ENCODE data around the gene KIF1C. TPM values are rescaled to one million over a fixed set of nuclear protein-coding genes. Genes with fewer than 3 reads are reported as not detected.

KIF1C gene
- polyA plus RNA-seq, 3 donors: 3.6 to 12.0 (median 3.9) TPM

GRCh38 chr17:5034651-5035050 is 36.9 kb downstream of the KIF1C start:
- Mint-ChIP-seq H3K9me3 (peaks cover 0 to 3% (median 0%) of the 10 kb centered on the region in 7 donors), H3K27ac (no peak overlapping the region), H3K36me3 (no peaks in the 10 kb centered on the region), H3K27me3 (ENCODE audit: low read depth in 3 of 3) (peaks cover 13 to 42% (median 31%) of the 10 kb centered on the region in 3 donors), H3K4me1 (peaks cover 24% of the 10 kb centered on the region), H3K4me3 (peak overlapping the region in 1 of 2 donors; percentile 46)
- Histone ChIP-seq H3K4me1 (ENCODE audit: control insufficient read depth in 1 of 2, insufficient read depth in 2 of 2, low read length in 2 of 2) (peaks cover 21 to 26% of the 10 kb centered on the region in 2 donors), H3K27ac (ENCODE audit: low read depth in 1 of 2, low read length in 2 of 2) (no peak overlapping the region), H3K36me3 (replicated peaks in 1 of 2; ENCODE audit: control insufficient read depth in 1 of 2, insufficient read depth in 2 of 2, low read length in 2 of 2) (no peaks in the 10 kb centered on the region), H4K20me1 (ENCODE audit: insufficient read depth, low read length) (no peaks in the 10 kb centered on the region), H2AFZ (ENCODE audit: insufficient read depth, low read depth, low read length, poor library complexity, severe bottlenecking) (no peak overlapping the region), H3K4me2 (replicated peaks; ENCODE audit: extremely low read depth, low read length, poor library complexity, severe bottlenecking) (no peak overlapping the region), H3K79me2 (ENCODE audit: insufficient read depth, low read length) (no peaks in the 10 kb centered on the region), H3K9ac (ENCODE audit: insufficient read depth, low read length, poor library complexity, severe bottlenecking) (no peak overlapping the region), H3K27me3 (ENCODE audit: control insufficient read depth in 2 of 2, insufficient read depth in 2 of 2, low read length in 2 of 2) (peaks cover 2 to 20% of the 10 kb centered on the region in 2 donors), H3K9me3 (replicated peaks in 1 of 2; ENCODE audit: control insufficient read depth in 1 of 2, insufficient read depth in 1 of 2, low read length in 2 of 2) (no peaks in the 10 kb centered on the region), H3K4me3 (replicated peaks in 1 of 3; ENCODE audit: low read depth in 2 of 3, low read length in 3 of 3) (no peak overlapping the region)
- DNase-seq: no peak
- intact Hi-C loops (cut with micrococcal nuclease): loop anchor here in 1 of 2 donors (5.0 kb wide), 1 partner anchor 37 kb away; the partner anchor contains the start of genes INCA1 and KIF1C
- 88% methylated on average over 12 of the region's 14 CpGs for whole genome bisulfite sequencing (ENCODE audit: insufficient coverage)
- no peak for TF ChIP-seq CTCF (IDR thresholded peaks at IDR 0.05)

- Histone ChIP-seq H3K27ac (ENCODE audit: low read depth in 1 of 2, low read length in 2 of 2) (no peak within 1 kb of the TSS), H3K36me3 (replicated peaks in 1 of 2; ENCODE audit: control insufficient read depth in 1 of 2, insufficient read depth in 2 of 2, low read length in 2 of 2) (no peaks in the 10 kb centered on the region), H3K4me2 (replicated peaks; ENCODE audit: extremely low read depth, low read length, poor library complexity, severe bottlenecking) (no peak within 1 kb of the TSS), H4K20me1 (ENCODE audit: insufficient read depth, low read length) (no peaks in the 10 kb centered on the region), H3K4me3 (replicated peaks in 1 of 3; ENCODE audit: low read depth in 2 of 3, low read length in 3 of 3) (no peak within 1 kb of the TSS), H3K79me2 (ENCODE audit: insufficient read depth, low read length) (no peaks in the 10 kb centered on the region), H3K27me3 (ENCODE audit: control insufficient read depth in 2 of 2, insufficient read depth in 2 of 2, low read length in 2 of 2) (peaks cover 2 to 20% of the 10 kb centered on the region in 2 donors), H2AFZ (ENCODE audit: insufficient read depth, low read depth, low read length, poor library complexity, severe bottlenecking) (no peak within 1 kb of the TSS), H3K4me1 (ENCODE audit: control insufficient read depth in 1 of 2, insufficient read depth in 2 of 2, low read length in 2 of 2) (peaks cover 17 to 19% of the 10 kb centered on the region in 2 donors), H3K9ac (ENCODE audit: insufficient read depth, low read length, poor library complexity, severe bottlenecking) (no peak within 1 kb of the TSS), H3K9me3 (replicated peaks in 1 of 2; ENCODE audit: control insufficient read depth in 1 of 2, insufficient read depth in 1 of 2, low read length in 2 of 2) (no peaks in the 10 kb centered on the region)
- peak within 1 kb of the TSS in 1 of 7 donors; percentile 8 for H3K27ac Mint-ChIP-seq
- TF ChIP-seq CTCF (IDR thresholded peaks at IDR 0.05): no peak
- WGBS (ENCODE audit: insufficient coverage): 11% methylated on average over 15 of the region's 24 CpGs
- H3K27me3 Mint-ChIP-seq (ENCODE audit: low read depth in 3 of 3): peaks cover 11 to 42% (median 31%) of the 10 kb centered on the region in 3 donors
- H3K9me3 Mint-ChIP-seq: peaks cover 0 to 6% (median 0%) of the 10 kb centered on the region in 7 donors
- peaks cover 18% of the 10 kb centered on the region for H3K4me1 Mint-ChIP-seq
- intact Hi-C loops (cut with micrococcal nuclease): no loop called here
- H3K36me3 Mint-ChIP-seq: no peaks in the 10 kb centered on the region
- H3K4me3 Mint-ChIP-seq: peak within 1 kb of the TSS in 1 of 2 donors; percentile 63
- no peak for DNase-seq
Measured at GRCh38 chr17:5035315-5035714, 37.6 kb downstream of the KIF1C start, which contains the start of gene SLC52A1. Gene SLC52A1 (minus strand): TSS chr17:5035426. CDS start chr17:5034606, 820 bp downstream.
